Measurements from ENCODE around the gene SLC2A11. TPM values are rescaled to one million over a fixed set of nuclear protein-coding genes. Genes with fewer than 3 reads are reported as not detected.

SLC2A11 gene
- polyA plus RNA-seq, 1 donor from 2014 or later: 45.7 TPM

- H3K27ac ChIP-seq (ENCODE audit: low read length): no peak overlapping the region
- no peaks in the 10 kb centered on the region for H3K9me3 ChIP-seq (ENCODE audit: low read length)
- no peaks in the 10 kb centered on the region for H3K79me2 ChIP-seq (replicated peaks; ENCODE audit: insufficient read depth, low read length)
- H3K4me3 ChIP-seq (ENCODE audit: low read length): no peak overlapping the region
- H3K9me2 ChIP-seq (ENCODE audit: insufficient read depth, low read length): no peaks in the 10 kb centered on the region
- no peaks in the 10 kb centered on the region for H3K36me3 ChIP-seq (ENCODE audit: insufficient read depth, low read length)
- no peak overlapping the region for H3K9ac ChIP-seq (ENCODE audit: low read length)
- H4K20me1 ChIP-seq (ENCODE audit: insufficient read depth): no peaks in the 10 kb centered on the region
- H3F3A ChIP-seq (ENCODE audit: insufficient read depth, low read length, poor library complexity, severe bottlenecking): no peaks in the 10 kb centered on the region
- TF ChIP-seq RAD21 (conservative IDR thresholded peaks at IDR 0.05) (no peak), EZH2 (IDR thresholded peaks at IDR 0.05; ENCODE audit: borderline replicate concordance, insufficient read depth, low read length, poor library complexity, severe bottlenecking) (no peak), CTCF (IDR thresholded peaks at IDR 0.05; ENCODE audit: poor library complexity, severe bottlenecking) (no peak), EP300 (conservative IDR thresholded peaks at IDR 0.05; ENCODE audit: poor library complexity, severe bottlenecking) (no peak), MXI1 (conservative IDR thresholded peaks at IDR 0.05; ENCODE audit: poor library complexity, severe bottlenecking) (no peak), POLR2AphosphoS5 (IDR thresholded peaks at IDR 0.05) (no peak), REST (IDR thresholded peaks at IDR 0.05; ENCODE audit: borderline replicate concordance) (no peak), SMC3 (conservative IDR thresholded peaks at IDR 0.05; ENCODE audit: poor library complexity) (no peak), TAF1 (IDR thresholded peaks at IDR 0.05; ENCODE audit: low read depth) (no peak)
- no peaks in the 10 kb centered on the region for H3K27me3 ChIP-seq (ENCODE audit: insufficient read depth, low read depth, low read length)
- H3K4me2 ChIP-seq (ENCODE audit: low read length): no peak overlapping the region
- H2AFZ ChIP-seq (ENCODE audit: low read depth, low read length): no peak overlapping the region
Measured at GRCh38 chr22:23850136-23850611, 7.5 kb upstream of the SLC2A11 start.

- Histone ChIP-seq H3K9me2 (ENCODE audit: insufficient read depth, low read length) (no peaks in the 10 kb centered on the region), H3K27ac (ENCODE audit: low read length) (peak overlapping the region; percentile 99), H3K9me3 (ENCODE audit: low read length) (no peaks in the 10 kb centered on the region), H3K4me3 (ENCODE audit: low read length) (peak overlapping the region; percentile 83), H2AFZ (ENCODE audit: low read depth, low read length) (peak overlapping the region; percentile 89), H3K36me3 (ENCODE audit: insufficient read depth, low read length) (no peaks in the 10 kb centered on the region), H3K79me2 (replicated peaks; ENCODE audit: insufficient read depth, low read length) (peaks cover 2% of the 10 kb centered on the region), H4K20me1 (ENCODE audit: insufficient read depth) (no peaks in the 10 kb centered on the region), H3F3A (ENCODE audit: insufficient read depth, low read length, poor library complexity, severe bottlenecking) (no peaks in the 10 kb centered on the region), H3K9ac (ENCODE audit: low read length) (peak overlapping the region; percentile 97), H3K27me3 (ENCODE audit: insufficient read depth, low read depth, low read length) (no peaks in the 10 kb centered on the region), H3K4me2 (ENCODE audit: low read length) (peak overlapping the region; percentile 84)
- TF ChIP-seq MXI1 (conservative IDR thresholded peaks at IDR 0.05; ENCODE audit: poor library complexity, severe bottlenecking) (no peak), CTCF (IDR thresholded peaks at IDR 0.05; ENCODE audit: poor library complexity, severe bottlenecking) (peak; percentile 27), EZH2 (IDR thresholded peaks at IDR 0.05; ENCODE audit: borderline replicate concordance, insufficient read depth, low read length, poor library complexity, severe bottlenecking) (no peak), REST (IDR thresholded peaks at IDR 0.05; ENCODE audit: borderline replicate concordance) (peak; percentile 19)
Measured at GRCh38 chr22:23856721-23857605, 712 bp upstream of the SLC2A11 start.
